ENCODE results near the gene DPYSL3.
"Not testable (repeated sequence)": the region's sequence is repeated elsewhere in the genome, so short reads cannot be mapped to it uniquely, and the experiment has no call there.

DPYSL3 gene

DNA sequence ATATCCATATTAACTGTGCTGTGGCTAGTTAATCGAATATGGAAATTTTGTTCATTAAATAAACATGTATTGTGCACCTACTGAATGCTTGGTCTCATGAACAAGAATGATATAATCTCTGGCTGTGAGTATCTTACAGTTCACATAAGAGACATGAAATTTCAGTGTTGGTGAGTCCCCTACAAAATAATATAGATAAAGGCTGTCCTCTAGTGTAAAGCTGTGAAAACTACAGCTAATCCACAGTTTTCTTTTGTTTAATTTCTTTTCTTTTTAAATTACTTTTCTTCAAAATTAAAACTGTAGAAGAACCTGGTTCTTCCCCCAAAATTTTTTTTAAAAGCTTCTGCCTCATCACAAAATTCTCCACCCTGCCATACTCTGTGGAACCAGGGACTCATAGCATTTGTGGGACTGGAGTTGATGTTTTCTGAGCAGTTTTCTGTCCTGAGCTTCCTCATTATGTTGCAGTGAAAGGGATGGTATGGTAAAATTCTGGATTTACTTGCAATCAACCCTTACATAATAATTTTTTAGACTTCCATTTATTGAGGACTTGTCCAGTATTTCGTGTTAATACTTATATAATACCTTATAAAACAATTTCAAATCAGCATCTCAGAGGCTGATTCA lies 140.0 kb downstream of the DPYSL3 start:
- no peak for DNase-seq (ENCODE audit: low read depth in 2 of 2)

DNA sequence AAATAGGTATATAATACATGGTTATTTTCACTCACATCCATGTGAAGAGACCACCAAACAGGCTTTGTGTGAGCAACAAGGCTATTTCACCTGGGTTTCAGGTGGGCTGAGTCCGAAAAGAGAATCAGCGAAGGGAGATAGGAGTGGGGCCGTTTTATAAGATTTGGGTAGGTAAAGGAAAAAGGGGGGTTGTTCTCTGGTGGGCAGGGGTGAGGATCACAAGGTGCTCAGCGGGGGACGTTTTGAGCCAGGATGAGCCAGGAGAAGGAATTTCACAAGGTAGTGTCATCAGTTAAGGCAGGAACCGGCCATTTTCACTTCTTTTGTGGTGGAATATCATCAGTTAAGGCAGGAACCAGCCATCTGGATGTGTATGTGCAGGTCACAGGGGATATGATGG lies 142.5 kb downstream of the DPYSL3 start:
- not testable (repeated sequence) for DNase-seq (ENCODE audit: low read depth in 2 of 2)

DNA sequence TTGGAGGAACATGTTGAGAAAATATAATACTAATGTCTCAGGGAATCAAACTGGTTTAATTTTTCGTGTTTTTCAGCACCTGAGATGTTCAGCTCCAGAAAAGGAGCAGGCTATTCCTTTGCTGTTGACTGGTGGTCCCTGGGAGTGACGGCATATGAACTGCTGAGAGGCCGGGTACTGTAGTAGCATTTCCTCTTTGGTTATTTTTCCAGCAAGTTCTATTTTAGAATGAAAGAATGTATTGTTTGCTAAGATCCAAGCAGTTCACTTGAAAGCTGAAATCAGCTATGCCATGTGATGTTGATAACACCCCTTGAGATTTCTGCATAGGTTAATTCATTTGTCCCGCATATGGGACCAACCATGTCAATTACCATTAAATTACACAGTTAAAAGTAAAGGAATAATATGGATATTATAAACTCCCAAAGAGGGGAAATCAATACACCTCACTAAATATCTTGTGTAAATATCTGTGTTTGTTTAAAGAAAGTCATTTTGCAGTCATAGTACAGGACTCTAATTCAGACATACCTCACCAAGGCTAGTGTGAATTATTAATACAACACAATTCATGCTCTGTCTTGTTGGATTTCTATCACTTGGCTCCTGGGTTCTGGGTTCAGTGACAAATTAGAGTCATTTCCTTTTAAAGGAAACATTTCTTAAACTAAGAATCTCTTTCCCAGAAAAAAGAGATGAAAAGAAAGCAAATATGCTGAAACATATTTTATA lies 148.3 kb downstream of the DPYSL3 start:
- no peak for DNase-seq (ENCODE audit: low read depth in 2 of 2)

DNA sequence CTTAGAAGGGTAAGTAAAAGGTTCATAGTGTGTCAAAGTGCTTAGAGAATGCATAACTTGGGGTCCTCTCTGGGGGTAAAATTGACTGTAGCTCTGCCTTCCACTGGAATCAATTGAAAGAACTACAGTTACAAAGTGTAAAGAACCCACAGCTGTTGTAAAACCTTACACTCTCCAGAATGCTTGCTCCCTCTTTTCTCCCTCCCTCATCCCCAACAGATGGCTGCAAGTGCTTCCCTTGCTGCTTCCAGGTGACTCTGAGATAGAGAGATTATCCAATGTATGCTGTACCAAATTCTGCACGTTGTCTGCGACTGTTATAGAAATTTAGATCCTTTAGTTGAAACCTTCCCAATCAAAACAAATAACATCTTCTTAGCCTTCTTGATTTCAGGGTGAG lies 149.1 kb downstream of the DPYSL3 start:
- DNase-seq (ENCODE audit: low read depth in 2 of 2), result no peak

DNA sequence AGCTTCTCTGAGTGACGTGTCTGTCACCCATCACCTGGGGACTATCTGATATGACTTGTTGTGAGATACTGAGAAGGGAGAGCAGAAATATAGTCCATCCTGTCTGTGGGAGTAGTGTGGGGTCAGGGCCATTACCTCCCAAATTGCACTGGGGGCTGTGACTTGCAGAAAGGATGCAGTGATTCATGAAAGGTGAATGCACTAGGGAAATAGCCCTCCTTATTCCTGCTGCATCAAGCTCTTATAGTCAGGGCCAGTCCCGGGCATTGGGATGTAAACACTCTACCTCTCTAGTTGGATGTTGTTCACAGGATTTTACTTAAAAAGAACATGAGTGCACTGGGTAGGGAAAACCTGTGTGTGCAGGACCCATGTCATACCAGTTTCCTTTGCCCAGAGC lies 150.3 kb downstream of the DPYSL3 start:
- DNase-seq (ENCODE audit: low read depth in 2 of 2), result no peak

DNA sequence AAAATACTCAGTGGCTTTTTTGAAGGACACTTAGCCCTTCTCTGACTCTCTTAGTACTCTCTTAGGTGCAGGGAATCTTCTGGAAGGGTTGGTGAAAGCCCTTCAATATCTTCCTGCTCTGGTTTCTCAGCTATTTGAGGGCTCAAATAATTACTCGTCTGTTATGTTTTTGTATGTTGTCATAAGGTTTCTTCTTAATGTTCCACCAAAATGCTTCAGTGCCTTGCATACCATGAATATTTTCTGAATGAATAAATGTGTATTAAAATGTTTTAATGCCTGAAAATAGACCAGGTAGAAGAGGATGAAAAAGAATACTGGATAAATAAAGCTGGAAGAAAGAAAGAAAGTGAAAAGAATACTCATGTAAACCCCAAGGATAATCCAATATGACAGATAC lies 150.8 kb downstream of the DPYSL3 start:
- no peak for DNase-seq (ENCODE audit: low read depth in 2 of 2)

DNA sequence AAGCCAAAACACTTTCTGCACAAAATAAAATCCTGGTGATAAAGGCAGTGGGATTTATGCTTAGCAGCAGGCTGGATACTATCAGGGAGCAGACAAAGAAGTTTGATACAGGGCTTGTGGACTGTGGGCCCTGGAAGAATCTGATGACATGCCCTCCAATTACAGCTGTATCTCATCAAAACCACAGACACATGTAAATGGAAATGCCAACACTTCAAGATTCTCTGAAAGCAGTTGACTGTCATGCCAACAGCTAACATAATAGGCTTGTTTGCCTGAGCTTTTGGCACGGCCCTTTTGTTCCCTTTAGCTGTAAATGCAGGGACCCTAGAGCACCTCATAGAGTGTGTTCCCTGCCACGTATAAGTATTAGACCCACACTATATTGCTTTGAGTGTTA lies 160.6 kb downstream of the DPYSL3 start:
- DNase-seq (ENCODE audit: low read depth in 2 of 2), result no peak

DNA sequence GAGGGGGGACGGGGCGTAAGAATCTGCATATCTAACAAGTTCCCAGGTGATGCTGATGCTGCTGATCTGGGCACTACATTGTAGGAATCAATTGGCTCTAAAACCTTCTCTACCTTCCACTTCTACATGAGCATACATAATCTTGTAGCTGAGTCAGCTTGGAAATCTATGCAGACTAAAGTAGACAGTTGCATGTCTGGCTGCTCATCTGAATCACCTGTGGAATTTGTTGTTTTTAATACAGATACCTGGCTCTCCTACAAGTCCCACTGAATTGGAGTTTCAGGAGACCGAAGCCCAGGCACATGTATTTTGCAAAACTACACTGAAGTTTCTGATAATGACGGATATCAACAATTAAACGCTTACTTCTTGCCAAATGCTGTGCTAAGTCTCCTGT lies 161.4 kb downstream of the DPYSL3 start:
- no peak for DNase-seq (ENCODE audit: low read depth in 2 of 2)

DNA sequence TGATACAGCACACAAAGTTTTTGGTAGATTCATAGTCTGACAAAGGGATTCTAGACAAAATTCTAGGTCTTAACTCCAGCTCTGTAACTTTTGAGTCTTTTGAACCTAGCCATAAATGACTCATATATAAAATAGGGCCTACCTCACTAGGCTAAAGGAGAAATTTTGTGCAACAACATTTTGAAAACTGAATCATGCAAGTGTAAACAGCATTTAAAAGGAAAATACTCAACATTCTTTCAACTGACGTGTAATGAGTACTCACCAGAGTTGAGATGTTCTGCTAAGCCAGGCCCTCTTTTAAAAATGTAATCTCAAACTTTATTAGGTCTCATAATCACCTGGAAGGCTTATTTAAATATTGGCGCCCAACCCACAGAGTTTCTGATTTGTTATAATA lies 161.8 kb downstream of the DPYSL3 start:
- DNase-seq (ENCODE audit: low read depth in 2 of 2), result no peak

DNA sequence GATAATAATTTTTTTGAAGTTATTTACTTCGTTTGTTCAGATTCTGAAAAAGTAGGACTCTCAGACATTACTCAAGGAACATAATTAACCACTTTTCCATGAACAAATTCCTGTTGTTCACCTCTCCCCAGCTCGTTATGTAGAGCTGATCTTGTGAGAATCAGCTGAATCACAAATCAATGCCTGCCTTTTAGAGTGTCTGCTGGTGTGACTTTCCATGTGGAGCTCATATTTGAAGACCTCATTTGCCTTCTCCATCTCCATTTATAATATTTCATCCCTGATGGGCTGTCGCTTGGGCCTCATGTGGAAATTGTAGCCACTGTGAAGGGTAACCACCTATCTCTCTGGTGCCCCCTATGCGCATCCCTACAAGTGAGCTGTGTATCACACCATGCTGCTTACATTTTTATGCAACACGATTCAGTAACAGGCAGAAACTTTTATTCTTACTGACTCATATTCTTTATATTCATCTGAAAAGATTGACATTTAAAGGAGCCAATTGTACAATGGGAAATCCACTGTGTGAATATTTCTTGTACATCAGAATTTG lies 163.8 kb downstream of the DPYSL3 start:
- DNase-seq (ENCODE audit: low read depth in 2 of 2), result no peak

DNA sequence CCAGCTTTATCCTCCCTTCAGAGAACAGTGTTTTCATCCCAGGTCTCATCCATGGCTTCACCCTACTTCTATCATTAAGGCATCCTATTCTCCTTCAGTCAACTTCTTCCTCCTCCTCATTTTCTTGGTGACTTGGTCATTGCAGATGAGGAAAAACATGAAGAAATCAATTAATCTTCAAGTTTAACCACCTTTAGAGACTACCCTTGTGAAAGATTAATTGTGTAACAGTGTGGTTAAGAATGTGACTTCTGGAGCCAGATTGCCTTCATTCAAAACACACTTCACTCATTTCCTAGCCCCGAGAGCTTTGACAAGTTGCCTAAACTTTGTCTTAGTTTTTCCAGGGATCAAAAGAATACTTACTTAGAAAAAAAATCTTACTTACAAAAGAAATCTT lies 165.0 kb downstream of the DPYSL3 start:
- DNase-seq (ENCODE audit: low read depth in 2 of 2), result no peak

DNA sequence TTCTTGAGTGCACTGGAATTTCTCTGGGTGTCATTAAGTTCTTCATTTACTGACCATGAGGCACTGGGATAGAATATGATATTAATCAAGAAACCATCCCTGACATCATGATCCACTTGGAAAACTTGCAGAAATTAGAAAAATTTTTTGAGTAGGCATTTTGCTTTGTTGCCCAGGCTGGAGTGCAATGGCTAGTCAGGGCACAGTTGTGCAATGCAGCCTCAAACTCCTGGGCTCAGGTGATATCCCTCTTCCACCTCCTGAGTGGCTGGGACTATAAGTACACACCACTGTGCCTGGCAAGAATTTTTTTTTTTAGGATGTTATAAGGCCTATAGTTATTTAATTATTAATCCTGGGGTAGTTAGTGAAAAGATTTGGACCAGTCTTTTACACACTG lies 168.5 kb downstream of the DPYSL3 start:
- DNase-seq (ENCODE audit: low read depth in 2 of 2), result no peak

DNA sequence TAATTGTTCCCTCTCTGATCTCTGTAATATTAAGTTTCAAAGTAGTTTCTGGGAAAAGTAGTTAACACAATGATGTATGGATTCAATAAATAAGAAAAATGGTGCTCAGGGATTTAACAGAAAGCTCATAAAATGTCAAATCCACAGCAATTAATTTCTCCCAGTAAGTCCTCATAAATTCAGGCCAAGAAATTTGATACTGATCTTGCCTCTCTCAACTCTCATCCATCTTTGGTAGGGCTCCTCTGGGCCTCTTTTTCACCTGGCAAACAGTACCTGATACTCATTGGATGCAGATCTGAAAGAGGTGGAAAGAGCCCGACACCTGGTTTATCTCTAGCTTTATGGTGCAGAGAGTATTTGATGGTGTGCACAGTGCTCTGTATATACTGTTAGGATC lies 168.9 kb downstream of the DPYSL3 start:
- DNase-seq (ENCODE audit: low read depth in 2 of 2), result no peak
